DND-41 (cell line): ENCODE measurements around the gene PCDH8.

Source experiments
- ATAC-seq: fragments of 200-7000 bp; cut with Tn5 transposase; 3 replicates; pipeline ENCODE4 v1.9.1; 2021; ENCODE audit warnings: low read depth; ENCODE audit not compliant: insufficient read depth
- DNase-seq: peaks from one replicate; pipeline ENCODE4 v3.0.0-alpha.2; 2020
- H2AFZ ChIP-seq: 2 replicates; pipeline ENCODE4 v1.6.0; 2012; ENCODE audit warnings: low read depth, low read length
- H3K27ac ChIP-seq: 2 replicates; pipeline ENCODE4 v1.5.1; 2012; ENCODE audit warnings: low read length, inconsistent platforms
- H3K27me3 ChIP-seq: fragments of 200-600 bp; sonication (generic); 2 replicates; pipeline ENCODE4 v1.6.0; 2012; ENCODE audit warnings: low read length, mild to moderate bottlenecking, inconsistent platforms; ENCODE audit not compliant: insufficient read depth, poor library complexity
- H3K36me3 ChIP-seq: 2 replicates; pipeline ENCODE4 v1.5.1; 2012; ENCODE audit warnings: low read length, inconsistent platforms; ENCODE audit not compliant: insufficient read depth
- H3K4me1 ChIP-seq: 2 replicates; pipeline ENCODE4 v1.5.1; 2012; ENCODE audit warnings: mild to moderate bottlenecking, low read length; ENCODE audit not compliant: insufficient read depth
- H3K4me2 ChIP-seq: 2 replicates; pipeline ENCODE4 v1.6.0; 2012; ENCODE audit warnings: mild to moderate bottlenecking, moderate library complexity, low read length, inconsistent platforms; ENCODE audit not compliant: insufficient read depth
- H3K4me3 ChIP-seq, 2 experiments: fragments of 200-600 bp in 1 of 2; shearing (Covaris generic) in 1 of 2; 2 replicates each; pipeline ENCODE4 v1.5.1; 2012 to 2016; ENCODE audit warnings: inconsistent platforms in 2 of 2, low read length in 2 of 2, mild to moderate bottlenecking in 2 of 2, low read depth in 1 of 2, moderate library complexity in 1 of 2
- H3K79me2 ChIP-seq: 2 replicates; pipeline ENCODE4 v1.6.0; 2012; ENCODE audit warnings: low read length, inconsistent platforms; ENCODE audit not compliant: insufficient read depth
- H3K9ac ChIP-seq: 2 replicates; pipeline ENCODE4 v1.6.0; 2012; ENCODE audit warnings: low read depth, mild to moderate bottlenecking, inconsistent platforms, low read length, moderate library complexity
- H3K9me3 ChIP-seq: 2 replicates; pipeline ENCODE4 v1.5.1; 2012; ENCODE audit warnings: low read length, moderate library complexity, mild to moderate bottlenecking, inconsistent platforms; ENCODE audit not compliant: insufficient read depth, severe bottlenecking
- H4K20me1 ChIP-seq: 2 replicates; pipeline ENCODE4 v1.6.0; 2012; ENCODE audit warnings: low read length; ENCODE audit not compliant: insufficient read depth
- CTCF ChIP-seq: IDR thresholded peaks from 2 replicates; pipeline ENCODE4 v1.5.1; 2012; ENCODE audit warnings: borderline replicate concordance, low read length, moderate library complexity, mild to moderate bottlenecking; ENCODE audit not compliant: poor library complexity, severe bottlenecking; ENCODE audit errors: extremely low read depth
- EZH2 ChIP-seq: IDR thresholded peaks from 3 replicates; pipeline ENCODE4 v1.6.1; 2012; ENCODE audit warnings: borderline replicate concordance, low read depth, mild to moderate bottlenecking, moderate library complexity, low read length, inconsistent platforms; ENCODE audit not compliant: severe bottlenecking

PCDH8 gene

GRCh38 chr13:52793515-52794061, 54.9 kb downstream of the PCDH8 start:
- ATAC-seq (no peak), DNase-seq (no peak)
- Histone ChIP-seq H3K27me3 (peaks cover 2% of the 10 kb centered on the region), H3K36me3 (no peaks in the 10 kb centered on the region), H3K4me2 (no peak overlapping the region), H2AFZ (no peak overlapping the region), H4K20me1 (no peaks in the 10 kb centered on the region), H3K9me3 (no peaks in the 10 kb centered on the region), H3K9ac (no peak overlapping the region), H3K4me1 (no peaks in the 10 kb centered on the region), H3K4me3 (no peak overlapping the region), H3K27ac (no peak overlapping the region), H3K79me2 (no peaks in the 10 kb centered on the region)
- TF ChIP-seq CTCF (no peak), EZH2 (no peak)
